Endothelial cell (in vitro differentiated cells): ENCODE measurements around the gene TSHZ2. TPM values are rescaled to one million over a fixed set of nuclear protein-coding genes. Genes with fewer than 3 reads are reported as not detected.

Experiments used
- DNase-seq: peaks from one replicate; pipeline ENCODE4 v3.0.0; 2021; ENCODE audit warnings: low spot score
- H3K27ac Mint-ChIP-seq: one replicate; pipeline ENCODE4 v1.8.0; 2021; ENCODE audit warnings: mixed read lengths, inconsistent platforms; ENCODE audit not compliant: unreplicated experiment
- H3K27me3 Mint-ChIP-seq: one replicate; pipeline ENCODE4 v1.8.0; 2021; ENCODE audit warnings: mild to moderate bottlenecking, moderate library complexity, mixed read lengths, inconsistent platforms; ENCODE audit not compliant: unreplicated experiment
- H3K36me3 Mint-ChIP-seq: one replicate; pipeline ENCODE4 v1.8.0; 2021; ENCODE audit warnings: mild to moderate bottlenecking, low read depth, mixed read lengths, inconsistent platforms; ENCODE audit not compliant: unreplicated experiment
- H3K4me1 Mint-ChIP-seq: one replicate; pipeline ENCODE4 v1.8.0; 2021; ENCODE audit warnings: mild to moderate bottlenecking, mixed read lengths, inconsistent platforms; ENCODE audit not compliant: unreplicated experiment
- H3K4me3 Mint-ChIP-seq: one replicate; pipeline ENCODE4 v1.8.0; 2021; ENCODE audit warnings: mild to moderate bottlenecking, mixed read lengths, inconsistent platforms; ENCODE audit not compliant: unreplicated experiment
- H3K9me3 Mint-ChIP-seq: one replicate; pipeline ENCODE4 v1.8.0; 2021; ENCODE audit warnings: mixed read lengths, inconsistent platforms; ENCODE audit not compliant: unreplicated experiment
- total RNA-seq: library from RNA; stranded (reverse); fragmentation: NEBNext Ultra II Directional; extraction: Animal tissue kit (Norgen Biotek cat#: 25700); gene quantifications from one replicate; pipeline ENCODE4 v1.2.1, GENCODE V29; 2021; ENCODE audit not compliant: unreplicated experiment
- TF ChIP-seq, protein P1 (sequence below): fragments of 200-600 bp; sonication (generic); IDR thresholded peaks from one replicate; pipeline ENCODE4 v1.5.0; 2021; ENCODE audit warnings: antibody characterized with exemption; ENCODE audit not compliant: unreplicated experiment

The TSHZ2 gene
- total RNA-seq, 1 donor from 2014 or later: 2.3 TPM

- no peaks in the 10 kb centered on the region for H3K9me3 Mint-ChIP-seq
- H3K27ac Mint-ChIP-seq: no peak overlapping the region
- H3K36me3 Mint-ChIP-seq: no peaks in the 10 kb centered on the region
- no peaks in the 10 kb centered on the region for H3K4me1 Mint-ChIP-seq
- H3K4me3 Mint-ChIP-seq: no peak overlapping the region
- H3K27me3 Mint-ChIP-seq: peaks cover 3% of the 10 kb centered on the region
- DNase-seq: no peak
- TF ChIP-seq, protein P1, sequence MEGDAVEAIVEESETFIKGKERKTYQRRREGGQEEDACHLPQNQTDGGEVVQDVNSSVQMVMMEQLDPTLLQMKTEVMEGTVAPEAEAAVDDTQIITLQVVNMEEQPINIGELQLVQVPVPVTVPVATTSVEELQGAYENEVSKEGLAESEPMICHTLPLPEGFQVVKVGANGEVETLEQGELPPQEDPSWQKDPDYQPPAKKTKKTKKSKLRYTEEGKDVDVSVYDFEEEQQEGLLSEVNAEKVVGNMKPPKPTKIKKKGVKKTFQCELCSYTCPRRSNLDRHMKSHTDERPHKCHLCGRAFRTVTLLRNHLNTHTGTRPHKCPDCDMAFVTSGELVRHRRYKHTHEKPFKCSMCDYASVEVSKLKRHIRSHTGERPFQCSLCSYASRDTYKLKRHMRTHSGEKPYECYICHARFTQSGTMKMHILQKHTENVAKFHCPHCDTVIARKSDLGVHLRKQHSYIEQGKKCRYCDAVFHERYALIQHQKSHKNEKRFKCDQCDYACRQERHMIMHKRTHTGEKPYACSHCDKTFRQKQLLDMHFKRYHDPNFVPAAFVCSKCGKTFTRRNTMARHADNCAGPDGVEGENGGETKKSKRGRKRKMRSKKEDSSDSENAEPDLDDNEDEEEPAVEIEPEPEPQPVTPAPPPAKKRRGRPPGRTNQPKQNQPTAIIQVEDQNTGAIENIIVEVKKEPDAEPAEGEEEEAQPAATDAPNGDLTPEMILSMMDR: no peak
Measured at GRCh38 chr20:53009979-53010735, 38.0 kb downstream of the TSHZ2 start.

- Mint-ChIP-seq H3K36me3 (no peaks in the 10 kb centered on the region), H3K9me3 (no peaks in the 10 kb centered on the region), H3K4me3 (no peak overlapping the region), H3K27ac (no peak overlapping the region), H3K4me1 (no peaks in the 10 kb centered on the region), H3K27me3 (peaks cover 3% of the 10 kb centered on the region)
- TF ChIP-seq, protein P1: no peak
- no peak for DNase-seq
Measured at GRCh38 chr20:53011640-53012039, 39.5 kb downstream of the TSHZ2 start.

DNA sequence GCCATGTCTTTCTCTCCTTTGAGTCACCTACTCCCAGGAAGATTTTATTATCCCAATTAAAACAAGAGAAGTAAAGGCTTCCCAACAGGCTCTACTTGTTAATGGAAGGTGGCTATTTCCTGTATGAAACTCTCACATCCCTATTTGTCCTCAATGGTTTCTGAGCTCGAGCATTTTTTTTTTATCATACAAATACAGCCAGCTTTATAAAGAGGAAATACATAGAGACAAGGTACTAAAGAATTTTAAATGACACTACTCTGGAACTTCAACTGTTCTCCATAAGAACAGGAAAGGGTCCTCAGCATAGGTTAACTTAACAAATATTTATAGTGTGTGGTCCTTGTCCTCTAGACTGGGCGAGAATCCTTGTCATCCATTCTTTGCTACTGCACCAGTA, 41.0 kb downstream of the TSHZ2 start:
- Mint-ChIP-seq H3K27ac (no peak overlapping the region), H3K27me3 (peaks cover 3% of the 10 kb centered on the region), H3K4me1 (peaks cover 6% of the 10 kb centered on the region), H3K36me3 (no peaks in the 10 kb centered on the region), H3K4me3 (no peak overlapping the region), H3K9me3 (no peaks in the 10 kb centered on the region)
- TF ChIP-seq, protein P1: no peak
- no peak for DNase-seq

GRCh38 chr20:53013847-53014246, 41.7 kb downstream of the TSHZ2 start:
- Mint-ChIP-seq H3K27me3 (peaks cover 3% of the 10 kb centered on the region), H3K9me3 (no peaks in the 10 kb centered on the region), H3K4me3 (no peak overlapping the region), H3K4me1 (peaks cover 7% of the 10 kb centered on the region), H3K36me3 (no peaks in the 10 kb centered on the region), H3K27ac (no peak overlapping the region)
- no peak for DNase-seq
- TF ChIP-seq, protein P1: no peak

DNA sequence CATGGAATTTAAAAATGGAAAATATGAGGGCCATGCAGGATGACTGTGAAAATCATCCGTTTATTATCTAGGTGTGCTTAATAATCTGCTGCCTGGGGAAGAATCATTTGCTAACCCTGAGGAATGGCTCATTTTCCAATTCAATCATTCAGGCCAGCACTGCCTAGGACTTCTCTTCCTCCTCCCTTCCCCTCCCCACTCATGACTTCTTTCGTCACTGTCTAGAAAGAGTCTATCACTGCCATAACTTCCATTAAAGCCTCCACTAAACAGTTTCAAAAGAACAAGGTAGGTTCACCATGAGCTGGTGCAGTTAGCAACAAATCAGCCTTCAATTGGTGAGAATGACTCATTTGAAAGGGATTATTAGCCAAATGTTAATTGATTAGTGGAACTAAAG, 43.9 kb downstream of the TSHZ2 start:
- Mint-ChIP-seq H3K36me3 (no peaks in the 10 kb centered on the region), H3K4me1 (peaks cover 7% of the 10 kb centered on the region)

More for the DNA sequence above, 43.9 kb downstream of the TSHZ2 start:
- no peak overlapping the region for H3K27ac Mint-ChIP-seq
- no peaks in the 10 kb centered on the region for H3K9me3 Mint-ChIP-seq
- no peak for DNase-seq
- peaks cover 5% of the 10 kb centered on the region for H3K27me3 Mint-ChIP-seq
- H3K4me3 Mint-ChIP-seq: no peak overlapping the region
- TF ChIP-seq, protein P1: no peak
